ENCODE results near the gene ROBO2.

ROBO2 gene

GRCh38 chr3:77052051-77052501, 12.2 kb downstream of the ROBO2 start:
- DNase-seq (ENCODE audit: extremely low spot score, insufficient read length, low read depth): no peak
- FAIRE-seq: no peak

- DNase-seq (ENCODE audit: extremely low spot score, insufficient read length, low read depth) (no peak), FAIRE-seq (no peak)
Observed at GRCh38 chr3:77052733-77053670, 13.1 kb downstream of the ROBO2 start.

GRCh38 chr3:77053795-77054194, 13.9 kb downstream of the ROBO2 start:
- DNase-seq (ENCODE audit: extremely low spot score, insufficient read length, low read depth) (no peak), FAIRE-seq (no peak)

GRCh38 chr3:77055841-77056341, 16.0 kb downstream of the ROBO2 start:
- FAIRE-seq: no peak

GRCh38 chr3:77059354-77059753, 19.5 kb downstream of the ROBO2 start:
- no peak for FAIRE-seq
- DNase-seq (ENCODE audit: extremely low spot score, insufficient read length, low read depth): no peak

More at GRCh38 chr3:77055841-77056341, 16.0 kb downstream of the ROBO2 start:
- no peak for DNase-seq (ENCODE audit: extremely low spot score, insufficient read length, low read depth)

GRCh38 chr3:77063423-77063822, 23.5 kb downstream of the ROBO2 start:
- FAIRE-seq (no peak), DNase-seq (ENCODE audit: extremely low spot score, insufficient read length, low read depth) (no peak)

GRCh38 chr3:77065750-77066149, 25.9 kb downstream of the ROBO2 start:
- FAIRE-seq (no peak), DNase-seq (ENCODE audit: extremely low spot score, insufficient read length, low read depth) (no peak)

- FAIRE-seq: no peak
- DNase-seq (ENCODE audit: extremely low spot score, insufficient read length, low read depth): no peak
Observed at GRCh38 chr3:77066829-77067228, 26.9 kb downstream of the ROBO2 start.

- FAIRE-seq (no peak), DNase-seq (ENCODE audit: extremely low spot score, insufficient read length, low read depth) (no peak)
Observed at GRCh38 chr3:77068808-77069207, 28.9 kb downstream of the ROBO2 start.

- FAIRE-seq (no peak), DNase-seq (ENCODE audit: extremely low spot score, insufficient read length, low read depth) (no peak)
Observed at GRCh38 chr3:77071364-77071763, 31.5 kb downstream of the ROBO2 start.

GRCh38 chr3:77071809-77072208, 31.9 kb downstream of the ROBO2 start:
- DNase-seq (ENCODE audit: extremely low spot score, insufficient read length, low read depth) (no peak), FAIRE-seq (no peak)

- DNase-seq (ENCODE audit: extremely low spot score, insufficient read length, low read depth): no peak
- no peak for FAIRE-seq
Observed at GRCh38 chr3:77072232-77072631, 32.3 kb downstream of the ROBO2 start.

GRCh38 chr3:77078279-77078678, 38.4 kb downstream of the ROBO2 start:
- no peak for DNase-seq (ENCODE audit: extremely low spot score, insufficient read length, low read depth)
- no peak for FAIRE-seq

- DNase-seq (ENCODE audit: extremely low spot score, insufficient read length, low read depth) (no peak), FAIRE-seq (no peak)
Observed at GRCh38 chr3:77079988-77080610, 40.2 kb downstream of the ROBO2 start.

- DNase-seq (ENCODE audit: extremely low spot score, insufficient read length, low read depth) (no peak), FAIRE-seq (no peak)
Observed at GRCh38 chr3:77081240-77081661, 41.4 kb downstream of the ROBO2 start.

- FAIRE-seq (no peak), DNase-seq (ENCODE audit: extremely low spot score, insufficient read length, low read depth) (no peak)
Observed at GRCh38 chr3:77084511-77084910, 44.6 kb downstream of the ROBO2 start.

GRCh38 chr3:77086408-77086807, 46.5 kb downstream of the ROBO2 start:
- DNase-seq (ENCODE audit: extremely low spot score, insufficient read length, low read depth) (no peak), FAIRE-seq (no peak)

- FAIRE-seq: no peak
Observed at GRCh38 chr3:77091809-77092208, 51.9 kb downstream of the ROBO2 start.

GRCh38 chr3:77093101-77093500, 53.2 kb downstream of the ROBO2 start:
- DNase-seq (ENCODE audit: extremely low spot score, insufficient read length, low read depth) (no peak), FAIRE-seq (no peak)

More at GRCh38 chr3:77091809-77092208, 51.9 kb downstream of the ROBO2 start:
- no peak for DNase-seq (ENCODE audit: extremely low spot score, insufficient read length, low read depth)

- FAIRE-seq (no peak), DNase-seq (ENCODE audit: extremely low spot score, insufficient read length, low read depth) (no peak)
Observed at GRCh38 chr3:77096145-77096544, 56.2 kb downstream of the ROBO2 start.
